ENCODE data around the gene DIP2B. TPM values are rescaled to one million over a fixed set of nuclear protein-coding genes. Genes with fewer than 3 reads are reported as not detected.

The DIP2B gene
- total RNA-seq, 6 experiments from 2014 or later = 11.1 to 24.0 (median 14.8) TPM

GRCh38 chr12:50686406-50686805 is 181.6 kb downstream of the DIP2B start:
- peaks cover 4 to 42% (median 19%) of the 10 kb centered on the region in 4 donors for H3K36me3 ChIP-seq
- H3K27me3 ChIP-seq = no peaks in the 10 kb centered on the region
- no peaks in the 10 kb centered on the region for H3K9me3 ChIP-seq
- ATAC-seq (no peak), DNase-seq (no peak)
- H3K27ac ChIP-seq = no peak overlapping the region
- 84% methylated on average over 4 of the region's 4 CpGs for WGBS (ENCODE audit: insufficient coverage, low coverage, low lambda C conversion rate, missing lambda C conversion rate)
- H3K4me1 ChIP-seq = no peaks in the 10 kb centered on the region
- no peak for TF ChIP-seq CTCF (IDR thresholded peaks at IDR 0.05)
- TF ChIP-seq POLR2A (IDR thresholded peaks at IDR 0.05) = no peak
- intact Hi-C loops (cut with DNase I) = no loop called here
- no peak overlapping the region for H3K4me3 ChIP-seq

- DNase-seq = no peak
- Histone ChIP-seq H3K27ac (no peak overlapping the region), H3K9me3 (no peaks in the 10 kb centered on the region), H3K4me3 (no peak overlapping the region), H3K27me3 (no peaks in the 10 kb centered on the region), H3K4me1 (no peaks in the 10 kb centered on the region), H3K36me3 (peaks cover under 1 to 42% (median 18%) of the 10 kb centered on the region in 4 donors)
- WGBS (ENCODE audit: insufficient coverage, low coverage, low lambda C conversion rate, missing lambda C conversion rate) = 91% methylated on average over 1 of the region's 2 CpGs
- intact Hi-C loops (cut with DNase I) = no loop called here
- TF ChIP-seq POLR2A (IDR thresholded peaks at IDR 0.05) = no peak
- TF ChIP-seq CTCF (IDR thresholded peaks at IDR 0.05) = no peak
- ATAC-seq = no peak
Measured at GRCh38 chr12:50686976-50687375, 182.2 kb downstream of the DIP2B start.

DNA sequence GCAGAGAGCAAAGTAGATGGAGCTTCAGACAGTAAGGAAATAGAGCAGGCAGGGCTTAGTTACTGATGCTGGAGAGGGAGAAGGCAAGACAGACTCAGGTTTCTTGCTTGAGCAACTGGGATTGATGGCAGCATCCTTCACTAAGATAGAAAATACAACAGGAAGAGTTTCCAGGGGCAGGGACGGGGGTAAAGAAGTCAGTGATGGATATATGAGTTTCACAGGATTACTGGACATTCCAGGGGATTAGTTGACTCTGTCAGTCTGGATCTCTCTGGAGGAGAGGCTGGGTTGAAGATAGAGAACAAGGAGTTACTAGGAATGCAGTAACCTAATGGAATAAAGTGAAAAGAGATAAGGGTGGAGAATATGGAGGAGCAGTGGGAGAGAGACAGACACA is 184.7 kb downstream of the DIP2B start:
- H3K27ac ChIP-seq = no peak overlapping the region
- no peak overlapping the region for H3K4me3 ChIP-seq
- WGBS (ENCODE audit: insufficient coverage, low coverage, low lambda C conversion rate, missing lambda C conversion rate) = 75% methylated on average over 1 of the region's 1 CpG
- peaks cover 0 to 46% (median 17%) of the 10 kb centered on the region in 4 donors for H3K36me3 ChIP-seq
- intact Hi-C loops (cut with DNase I) = no loop called here
- no peaks in the 10 kb centered on the region for H3K4me1 ChIP-seq
- DNase-seq (no peak), ATAC-seq (no peak)
- TF ChIP-seq CTCF (IDR thresholded peaks at IDR 0.05) (no peak), POLR2A (IDR thresholded peaks at IDR 0.05) (no peak)
- H3K27me3 ChIP-seq = no peaks in the 10 kb centered on the region
- no peaks in the 10 kb centered on the region for H3K9me3 ChIP-seq

DNA sequence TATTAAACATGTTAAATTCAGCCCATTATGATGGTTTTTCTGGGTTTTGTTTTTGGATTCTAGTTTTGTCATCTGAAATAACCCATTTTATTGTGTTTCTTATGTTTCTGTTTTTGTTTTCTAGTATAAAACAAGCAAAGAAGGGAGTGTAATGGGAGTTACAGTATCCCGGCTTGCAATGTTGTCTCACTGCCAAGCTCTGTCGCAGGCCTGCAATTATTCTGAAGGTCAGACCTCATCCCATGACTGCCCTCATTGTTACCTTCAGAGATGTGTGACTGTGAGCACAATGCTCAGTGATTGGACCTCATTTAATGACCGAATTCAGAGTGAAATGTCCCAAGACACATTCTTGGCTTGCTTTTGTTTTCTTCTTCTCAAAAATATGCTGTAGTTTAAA is 186.1 kb downstream of the DIP2B start:
- DNase-seq (no peak), ATAC-seq (peak in 3 of 4 donors; percentile 26 to 46 (median 42))
- no peaks in the 10 kb centered on the region for H3K27me3 ChIP-seq
- H3K27ac ChIP-seq = no peak overlapping the region
- peaks cover 0 to 60% (median 23%) of the 10 kb centered on the region in 4 donors for H3K36me3 ChIP-seq
- intact Hi-C loops (cut with DNase I) = no loop called here
- no peak for TF ChIP-seq POLR2A (IDR thresholded peaks at IDR 0.05)
- no peak for TF ChIP-seq CTCF (IDR thresholded peaks at IDR 0.05)
- WGBS (ENCODE audit: insufficient coverage, low coverage, low lambda C conversion rate, missing lambda C conversion rate) = 50% methylated on average over 3 of the region's 3 CpGs
- no peaks in the 10 kb centered on the region for H3K9me3 ChIP-seq
- H3K4me1 ChIP-seq = no peaks in the 10 kb centered on the region
- no peak overlapping the region for H3K4me3 ChIP-seq

DNA sequence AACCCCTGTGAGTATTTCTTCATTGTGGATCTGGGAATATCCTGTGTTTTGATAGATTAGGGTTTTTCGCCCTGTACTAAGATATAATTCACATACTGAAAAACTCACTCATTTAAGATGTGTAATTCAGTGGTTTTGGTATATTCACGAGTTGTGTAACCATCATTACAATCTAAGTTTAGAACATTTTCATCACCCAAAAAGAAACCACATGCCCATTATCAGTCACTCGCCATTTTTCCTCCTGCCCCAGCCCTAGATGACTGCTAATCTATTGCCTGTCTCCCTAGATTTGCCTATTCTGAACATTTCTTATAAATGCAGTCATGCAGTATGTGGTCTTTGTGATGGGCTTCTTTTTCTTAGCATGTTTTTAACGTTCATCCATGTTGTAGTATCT is 191.2 kb downstream of the DIP2B start:
- TF ChIP-seq POLR2A (IDR thresholded peaks at IDR 0.05) (no peak), CTCF (IDR thresholded peaks at IDR 0.05) (no peak)
- intact Hi-C loops (cut with DNase I) = no loop called here
- DNase-seq = no peak
- 71% methylated on average over 4 of the region's 4 CpGs for WGBS (ENCODE audit: insufficient coverage, low coverage, low lambda C conversion rate, missing lambda C conversion rate)
- Histone ChIP-seq H3K27ac (no peak overlapping the region), H3K36me3 (peaks cover 7 to 77% (median 22%) of the 10 kb centered on the region in 4 donors), H3K27me3 (no peaks in the 10 kb centered on the region), H3K4me1 (peaks cover 0 to 12% (median 6%) of the 10 kb centered on the region in 4 donors), H3K4me3 (no peak overlapping the region), H3K9me3 (no peaks in the 10 kb centered on the region)
- no peak for ATAC-seq
